Liver (tissue), 9 donors: ENCODE data around the gene LY6G5B. TPM values are rescaled to one million over a fixed set of nuclear protein-coding genes. Genes with fewer than 3 reads are reported as not detected.

ENCODE experiments used
- DNase-seq: peaks from one replicate; pipeline ENCODE4 v3.0.0-alpha.2; 2017; ENCODE audit warnings: low spot score
- H3K27ac ChIP-seq, 2 donors: one replicate each; pipeline ENCODE4 v1.7.0; 2013; ENCODE audit warnings: inconsistent platforms in 2 of 2, low read length in 2 of 2, control low read depth in 1 of 2, low read depth in 1 of 2, mild to moderate bottlenecking in 1 of 2
- H3K27me3 ChIP-seq, 4 donors: one replicate each; pipeline versions ENCODE4 v1.6.1 to v1.7.0; 2013; ENCODE audit warnings: low read length in 3 of 4, inconsistent platforms in 1 of 4, mild to moderate bottlenecking in 1 of 4, moderate library complexity in 1 of 4; ENCODE audit not compliant: control insufficient read depth in 4 of 4, insufficient read depth in 4 of 4
- H3K36me3 ChIP-seq, 4 donors: one replicate each; pipeline versions ENCODE4 v1.6.1 to v1.7.0; 2013; ENCODE audit warnings: low read length in 3 of 4, mild to moderate bottlenecking in 3 of 4, low read depth in 1 of 4, moderate library complexity in 1 of 4; ENCODE audit not compliant: control insufficient read depth in 4 of 4, insufficient read depth in 3 of 4
- H3K4me1 ChIP-seq, 4 donors: one replicate each; pipeline versions ENCODE4 v1.6.1 to v1.7.0; 2013; ENCODE audit warnings: low read length in 3 of 4, mild to moderate bottlenecking in 3 of 4, moderate library complexity in 1 of 4; ENCODE audit not compliant: control insufficient read depth in 4 of 4, insufficient read depth in 4 of 4
- H3K4me3 ChIP-seq, 3 donors: one replicate each; pipeline versions ENCODE4 v1.6.1 to v1.7.0; 2013; ENCODE audit warnings: low read length in 3 of 3, control low read depth in 1 of 3, low read depth in 1 of 3, mild to moderate bottlenecking in 1 of 3
- H3K9ac ChIP-seq, 2 donors: one replicate each; pipeline ENCODE4 v1.7.0; 2013; ENCODE audit warnings: low read length in 2 of 2, mild to moderate bottlenecking in 2 of 2, moderate library complexity in 2 of 2, control low read depth in 1 of 2, low read depth in 1 of 2
- H3K9me3 ChIP-seq, 4 donors: one replicate each; pipeline versions ENCODE4 v1.6.1 to v1.7.0; 2013; ENCODE audit warnings: low read length in 3 of 4; ENCODE audit not compliant: control insufficient read depth in 4 of 4
- CTCF ChIP-seq: fragments of 150-350 bp; IDR thresholded peaks from 2 replicates; pipeline ENCODE4 v1.5.1; 2017; ENCODE audit warnings: improper control_type of control experiment, low read depth, low read length; ENCODE audit not compliant: missing input control
- EGR1 ChIP-seq, 2 donors: IDR thresholded peaks; 2 replicates each; pipeline ENCODE4 v1.6.1; 2016 to 2018; ENCODE audit warnings: antibody characterized with exemption in 2 of 2, low read depth in 2 of 2
- FOXA1 ChIP-seq: IDR thresholded peaks from 2 replicates; pipeline ENCODE4 v1.6.1; 2016; ENCODE audit warnings: antibody characterized with exemption
- FOXA2 ChIP-seq: IDR thresholded peaks from 2 replicates; pipeline ENCODE4 v1.6.1; 2016; ENCODE audit warnings: antibody characterized with exemption
- HNF4A ChIP-seq, 2 donors: conservative IDR thresholded peaks; 2 replicates each; pipeline ENCODE4 v1.6.1; 2016; ENCODE audit warnings: antibody characterized with exemption in 2 of 2, mild to moderate bottlenecking in 2 of 2
- HNF4G ChIP-seq: IDR thresholded peaks from 2 replicates; pipeline ENCODE4 v1.6.1; 2016; ENCODE audit warnings: antibody characterized with exemption
- JUND ChIP-seq, 2 donors: IDR thresholded peaks; 2 replicates each; pipeline ENCODE4 v1.6.1; 2016; ENCODE audit warnings: antibody characterized with exemption in 2 of 2
- NR2F2 ChIP-seq: IDR thresholded peaks from 2 replicates; pipeline ENCODE4 v1.6.1; 2016; ENCODE audit warnings: antibody characterized with exemption
- RAD21 ChIP-seq, 2 donors: IDR thresholded peaks; 2 replicates each; pipeline ENCODE4 v1.6.1; 2016; ENCODE audit warnings: antibody characterized with exemption in 2 of 2, mild to moderate bottlenecking in 2 of 2
- RXRA ChIP-seq, 2 donors: IDR thresholded peaks; 2 replicates each; pipeline ENCODE4 v1.6.1; 2017 to 2018; ENCODE audit warnings: antibody characterized with exemption in 2 of 2, mild to moderate bottlenecking in 1 of 2
- SP1 ChIP-seq: IDR thresholded peaks from 2 replicates; pipeline ENCODE4 v1.6.1; 2018; ENCODE audit warnings: antibody characterized with exemption, mild to moderate bottlenecking
- TAF1 ChIP-seq: conservative IDR thresholded peaks from 2 replicates; pipeline ENCODE4 v1.6.1; 2016; ENCODE audit warnings: antibody characterized with exemption, mild to moderate bottlenecking
- YY1 ChIP-seq: IDR thresholded peaks from 2 replicates; pipeline ENCODE4 v1.6.1; 2016; ENCODE audit warnings: antibody characterized with exemption, mild to moderate bottlenecking
- WGBS: extraction: QIAGEN DNeasy Blood & Tissue Kit; methylation state at CpG from one replicate; pipeline ENCODE4 v1.1.7; 2013; 5-methylcytosine and 5-hydroxymethylcytosine counted together
- polyA plus RNA-seq, 2 donors: library from polyadenylated mRNA; stranded (reverse) in 1 of 2; unstranded in 1 of 2; fragments of 200-250 nt in 1 of 2; fragments of >200 nt in 1 of 2; fragmentation: Nextera tagmentation in 1 of 2; extraction: Ambion mirVana in 1 of 2; gene quantifications; one replicate each; pipeline versions ENCODE4 v1.2.1 to v1.2.3, GENCODE V29; 2013 to 2015
- total RNA-seq, 2 donors: library from RNA; depleted of rRNA; stranded (reverse); fragments of >200 nt; gene quantifications; one replicate each; pipeline ENCODE4 v1.2.3, GENCODE V29; 2014
- TF ChIP-seq, protein P1 (sequence below): IDR thresholded peaks from 2 replicates; pipeline ENCODE4 v1.6.1; 2016; ENCODE audit warnings: antibody characterized with exemption
- TF ChIP-seq, protein P2 (sequence below): IDR thresholded peaks from 2 replicates; pipeline ENCODE4 v1.6.1; 2016; ENCODE audit warnings: antibody characterized with exemption, mild to moderate bottlenecking
- TF ChIP-seq, protein P3 (sequence below): IDR thresholded peaks from 2 replicates; pipeline ENCODE4 v1.6.1; 2016; ENCODE audit warnings: antibody characterized with exemption
- donor health status: healthy.
- donor health status: healthy.
- donor health status: healthy.
- donor health status: healthy.
- donor health status: healthy.

Gene LY6G5B
- total and polyA plus RNA-seq, 4 donors = 1.2 to 5.9 (median 2.1) TPM

GRCh38 chr6:31697555-31697954 lies 27.8 kb downstream of the LY6G5B start:
- WGBS = 77% methylated on average over 3 of the region's 3 CpGs
- Histone ChIP-seq H3K36me3 (peaks cover 8 to 36% (median 21%) of the 10 kb centered on the region in 4 donors), H3K27me3 (no peaks in the 10 kb centered on the region), H3K9ac (no peak overlapping the region), H3K27ac (no peak overlapping the region), H3K9me3 (no peaks in the 10 kb centered on the region), H3K4me3 (no peak overlapping the region), H3K4me1 (peaks cover 0 to 17% (median 14%) of the 10 kb centered on the region in 4 donors)
- DNase-seq = no peak
- TF ChIP-seq, protein P1, sequence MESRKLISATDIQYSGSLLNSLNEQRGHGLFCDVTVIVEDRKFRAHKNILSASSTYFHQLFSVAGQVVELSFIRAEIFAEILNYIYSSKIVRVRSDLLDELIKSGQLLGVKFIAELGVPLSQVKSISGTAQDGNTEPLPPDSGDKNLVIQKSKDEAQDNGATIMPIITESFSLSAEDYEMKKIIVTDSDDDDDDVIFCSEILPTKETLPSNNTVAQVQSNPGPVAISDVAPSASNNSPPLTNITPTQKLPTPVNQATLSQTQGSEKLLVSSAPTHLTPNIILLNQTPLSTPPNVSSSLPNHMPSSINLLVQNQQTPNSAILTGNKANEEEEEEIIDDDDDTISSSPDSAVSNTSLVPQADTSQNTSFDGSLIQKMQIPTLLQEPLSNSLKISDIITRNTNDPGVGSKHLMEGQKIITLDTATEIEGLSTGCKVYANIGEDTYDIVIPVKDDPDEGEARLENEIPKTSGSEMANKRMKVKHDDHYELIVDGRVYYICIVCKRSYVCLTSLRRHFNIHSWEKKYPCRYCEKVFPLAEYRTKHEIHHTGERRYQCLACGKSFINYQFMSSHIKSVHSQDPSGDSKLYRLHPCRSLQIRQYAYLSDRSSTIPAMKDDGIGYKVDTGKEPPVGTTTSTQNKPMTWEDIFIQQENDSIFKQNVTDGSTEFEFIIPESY = no peak
- TF ChIP-seq TAF1 (no peak), HNF4A (conservative IDR thresholded peaks at IDR 0.05) (no peak), JUND (IDR thresholded peaks at IDR 0.05) (no peak), FOXA1 (no peak), EGR1 (IDR thresholded peaks at IDR 0.05; ENCODE audit: low read depth in 2 of 2) (no peak), SP1 (no peak), FOXA2 (no peak), RXRA (IDR thresholded peaks at IDR 0.05) (no peak), HNF4G (no peak), RAD21 (IDR thresholded peaks at IDR 0.05) (no peak), CTCF (no peak), YY1 (no peak), NR2F2 (no peak)
- TF ChIP-seq, protein P2, sequence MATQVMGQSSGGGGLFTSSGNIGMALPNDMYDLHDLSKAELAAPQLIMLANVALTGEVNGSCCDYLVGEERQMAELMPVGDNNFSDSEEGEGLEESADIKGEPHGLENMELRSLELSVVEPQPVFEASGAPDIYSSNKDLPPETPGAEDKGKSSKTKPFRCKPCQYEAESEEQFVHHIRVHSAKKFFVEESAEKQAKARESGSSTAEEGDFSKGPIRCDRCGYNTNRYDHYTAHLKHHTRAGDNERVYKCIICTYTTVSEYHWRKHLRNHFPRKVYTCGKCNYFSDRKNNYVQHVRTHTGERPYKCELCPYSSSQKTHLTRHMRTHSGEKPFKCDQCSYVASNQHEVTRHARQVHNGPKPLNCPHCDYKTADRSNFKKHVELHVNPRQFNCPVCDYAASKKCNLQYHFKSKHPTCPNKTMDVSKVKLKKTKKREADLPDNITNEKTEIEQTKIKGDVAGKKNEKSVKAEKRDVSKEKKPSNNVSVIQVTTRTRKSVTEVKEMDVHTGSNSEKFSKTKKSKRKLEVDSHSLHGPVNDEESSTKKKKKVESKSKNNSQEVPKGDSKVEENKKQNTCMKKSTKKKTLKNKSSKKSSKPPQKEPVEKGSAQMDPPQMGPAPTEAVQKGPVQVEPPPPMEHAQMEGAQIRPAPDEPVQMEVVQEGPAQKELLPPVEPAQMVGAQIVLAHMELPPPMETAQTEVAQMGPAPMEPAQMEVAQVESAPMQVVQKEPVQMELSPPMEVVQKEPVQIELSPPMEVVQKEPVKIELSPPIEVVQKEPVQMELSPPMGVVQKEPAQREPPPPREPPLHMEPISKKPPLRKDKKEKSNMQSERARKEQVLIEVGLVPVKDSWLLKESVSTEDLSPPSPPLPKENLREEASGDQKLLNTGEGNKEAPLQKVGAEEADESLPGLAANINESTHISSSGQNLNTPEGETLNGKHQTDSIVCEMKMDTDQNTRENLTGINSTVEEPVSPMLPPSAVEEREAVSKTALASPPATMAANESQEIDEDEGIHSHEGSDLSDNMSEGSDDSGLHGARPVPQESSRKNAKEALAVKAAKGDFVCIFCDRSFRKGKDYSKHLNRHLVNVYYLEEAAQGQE = no peak
- TF ChIP-seq, protein P3, sequence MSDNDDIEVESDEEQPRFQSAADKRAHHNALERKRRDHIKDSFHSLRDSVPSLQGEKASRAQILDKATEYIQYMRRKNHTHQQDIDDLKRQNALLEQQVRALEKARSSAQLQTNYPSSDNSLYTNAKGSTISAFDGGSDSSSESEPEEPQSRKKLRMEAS = no peak

DNA sequence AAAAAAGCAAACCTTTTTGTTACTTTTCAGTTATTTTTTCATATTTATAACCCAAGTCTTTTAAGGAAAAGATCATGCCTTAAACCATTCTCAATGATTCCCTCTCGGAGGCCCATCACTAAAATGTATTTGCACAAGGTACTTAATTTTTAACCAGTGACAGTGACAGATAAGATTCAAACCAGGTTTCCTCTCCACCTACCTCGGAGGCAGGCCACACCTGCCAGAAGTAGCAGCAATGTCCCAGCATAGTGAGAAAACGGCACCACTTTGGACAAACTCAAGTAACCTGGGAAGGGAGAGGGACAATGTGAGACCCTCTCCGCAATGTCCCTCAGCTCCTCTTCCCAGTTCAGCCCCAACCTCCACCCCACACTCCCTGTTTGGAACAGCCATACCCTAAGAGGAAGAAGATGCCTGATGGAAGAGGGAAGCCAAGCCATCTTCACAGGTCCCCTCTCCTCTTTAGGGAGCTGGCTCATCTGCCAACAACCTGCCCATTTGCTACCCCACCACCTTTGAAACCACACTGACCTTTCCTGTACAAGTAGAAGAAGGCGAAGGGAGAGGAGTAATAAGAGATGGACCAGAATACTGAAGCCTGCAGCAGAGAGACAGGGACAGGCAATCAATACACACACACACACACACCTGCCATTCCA lies 31.1 kb downstream of the LY6G5B start:
- no peaks in the 10 kb centered on the region for H3K27me3 ChIP-seq
- H3K27ac ChIP-seq = no peak overlapping the region
- WGBS = 60% methylated on average over 5 of the region's 5 CpGs

More for the DNA sequence above, 31.1 kb downstream of the LY6G5B start:
- no peak for DNase-seq
- Histone ChIP-seq H3K36me3 (peaks cover 8 to 11% (median 9%) of the 10 kb centered on the region in 4 donors), H3K9me3 (no peaks in the 10 kb centered on the region), H3K9ac (no peak overlapping the region), H3K4me3 (no peak overlapping the region), H3K4me1 (peaks cover 0 to 17% (median 14%) of the 10 kb centered on the region in 4 donors)
- no peak for TF ChIP-seq JUND (IDR thresholded peaks at IDR 0.05)
- no peak for TF ChIP-seq CTCF
- TF ChIP-seq SP1 = no peak
- no peak for TF ChIP-seq TAF1
- TF ChIP-seq YY1 = no peak
- no peak for TF ChIP-seq RAD21 (IDR thresholded peaks at IDR 0.05)
- no peak for TF ChIP-seq FOXA1
- no peak for TF ChIP-seq RXRA (IDR thresholded peaks at IDR 0.05)
- TF ChIP-seq, protein P1 = no peak
- TF ChIP-seq NR2F2 = no peak
